ENCODE results near the gene ARHGAP44.

DNA sequence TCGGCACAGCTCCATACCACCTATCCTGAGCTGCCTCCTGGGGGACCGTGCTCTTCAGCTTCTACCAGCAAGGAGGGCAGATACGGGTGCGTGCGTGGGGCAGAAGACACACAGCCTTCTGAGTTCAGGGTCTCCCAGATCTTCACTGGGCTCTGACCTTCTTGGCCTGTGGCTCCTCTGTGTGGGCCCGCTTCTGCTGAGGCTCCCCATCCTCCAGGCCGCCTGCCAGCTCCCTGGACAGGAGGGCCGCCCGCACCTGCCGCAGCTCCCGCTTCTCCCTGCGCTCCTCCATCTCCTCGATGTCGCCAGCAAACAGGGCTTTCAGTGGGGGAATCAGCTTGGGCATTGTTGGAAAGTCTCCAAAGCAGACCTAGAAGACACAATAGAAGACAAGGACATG lies 203.4 kb downstream of the ARHGAP44 start:
- TF ChIP-seq POLR2AphosphoS5 (IDR thresholded peaks at IDR 0.05; ENCODE audit: low read depth, low read length) (no peak), EZH2phosphoT487 (IDR thresholded peaks at IDR 0.05; ENCODE audit: borderline replicate concordance) (no peak), CEBPB (IDR thresholded peaks at IDR 0.05; ENCODE audit: low read depth) (no peak), CTCF (IDR thresholded peaks at IDR 0.05 in 2 of 3, conservative IDR thresholded peaks at IDR 0.05 in 1 of 3; ENCODE audit: borderline replicate concordance in 1 of 3, insufficient read depth in 1 of 3, low read depth in 2 of 3, low read length in 2 of 3) (no peak), ZFX (IDR thresholded peaks at IDR 0.05) (no peak), MAX (IDR thresholded peaks at IDR 0.05) (no peak), FOSL1 (IDR thresholded peaks at IDR 0.05; ENCODE audit: low read depth) (no peak), EZH2 (IDR thresholded peaks at IDR 0.05) (no peak), POLR2A (IDR thresholded peaks at IDR 0.05; ENCODE audit: borderline replicate concordance, extremely low read depth, insufficient read depth, insufficient read length) (no peak), SRF (IDR thresholded peaks at IDR 0.05; ENCODE audit: low read depth) (no peak), SIN3A (IDR thresholded peaks at IDR 0.05; ENCODE audit: low read depth) (no peak)
- TF ChIP-seq, protein P1, sequence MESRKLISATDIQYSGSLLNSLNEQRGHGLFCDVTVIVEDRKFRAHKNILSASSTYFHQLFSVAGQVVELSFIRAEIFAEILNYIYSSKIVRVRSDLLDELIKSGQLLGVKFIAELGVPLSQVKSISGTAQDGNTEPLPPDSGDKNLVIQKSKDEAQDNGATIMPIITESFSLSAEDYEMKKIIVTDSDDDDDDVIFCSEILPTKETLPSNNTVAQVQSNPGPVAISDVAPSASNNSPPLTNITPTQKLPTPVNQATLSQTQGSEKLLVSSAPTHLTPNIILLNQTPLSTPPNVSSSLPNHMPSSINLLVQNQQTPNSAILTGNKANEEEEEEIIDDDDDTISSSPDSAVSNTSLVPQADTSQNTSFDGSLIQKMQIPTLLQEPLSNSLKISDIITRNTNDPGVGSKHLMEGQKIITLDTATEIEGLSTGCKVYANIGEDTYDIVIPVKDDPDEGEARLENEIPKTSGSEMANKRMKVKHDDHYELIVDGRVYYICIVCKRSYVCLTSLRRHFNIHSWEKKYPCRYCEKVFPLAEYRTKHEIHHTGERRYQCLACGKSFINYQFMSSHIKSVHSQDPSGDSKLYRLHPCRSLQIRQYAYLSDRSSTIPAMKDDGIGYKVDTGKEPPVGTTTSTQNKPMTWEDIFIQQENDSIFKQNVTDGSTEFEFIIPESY (IDR thresholded peaks at IDR 0.05; ENCODE audit: extremely low read depth, insufficient replicate concordance, low read length), result no peak
- TF ChIP-seq, protein P2, sequence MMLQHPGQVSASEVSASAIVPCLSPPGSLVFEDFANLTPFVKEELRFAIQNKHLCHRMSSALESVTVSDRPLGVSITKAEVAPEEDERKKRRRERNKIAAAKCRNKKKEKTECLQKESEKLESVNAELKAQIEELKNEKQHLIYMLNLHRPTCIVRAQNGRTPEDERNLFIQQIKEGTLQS (IDR thresholded peaks at IDR 0.05), result no peak
